HEK293 (cell line): ENCODE results near the gene MLLT1.

ENCODE experiments used
- CTCF ChIA-PET: fragments of 350-600 bp; formaldehyde crosslinking; extraction: SDS; loops from one replicate; lab custom pipeline; 2021; ENCODE audit warnings: antibody characterized with exemption; lab: Yijun Ruan, JAX
- POLR2A ChIA-PET: fragments of 300-600 bp; formaldehyde crosslinking; extraction: SDS; loops from one replicate; lab custom pipeline; 2020; ENCODE audit warnings: antibody characterized with exemption, inconsistent platforms; lab: Yijun Ruan, JAX
- H3K27ac ChIP-seq: fragments of 200-500 bp; sonication (Bioruptor generic); 2 replicates; pipeline ENCODE4 v1.5.1; 2014; ENCODE audit warnings: low read depth, low read length, control low read depth, inconsistent platforms; ENCODE audit errors: extremely low read depth
- H3K36me3 ChIP-seq, 2 experiments: fragments of 200-500 bp in 1 of 2; sonication (Bioruptor generic) in 1 of 2; 1 replicate in 1 of 2; 2 replicates in 1 of 2; pipeline ENCODE4 v1.5.1; 2014 to 2017; ENCODE audit warnings: inconsistent platforms in 2 of 2, low read length in 2 of 2; ENCODE audit not compliant: control insufficient read depth in 2 of 2, insufficient read depth in 1 of 2
- H3K4me1 ChIP-seq: fragments of 200-500 bp; sonication (Bioruptor generic); 2 replicates; pipeline ENCODE4 v1.5.1; 2014; ENCODE audit warnings: mild to moderate bottlenecking, low read length, inconsistent platforms; ENCODE audit not compliant: control insufficient read depth, insufficient read depth
- H3K4me3 ChIP-seq: 2 replicates; pipeline ENCODE4 v1.5.1; 2011; ENCODE audit warnings: low read depth, mild to moderate bottlenecking, control low read depth, low read length, moderate library complexity
- H3K9me3 ChIP-seq: fragments of 200-500 bp; sonication (Bioruptor generic); 2 replicates; pipeline ENCODE4 v1.5.1; 2014; ENCODE audit warnings: low read depth, low read length, inconsistent platforms; ENCODE audit not compliant: control insufficient read depth, insufficient read depth
- AEBP2 ChIP-seq: fragments of 450-650 bp; formaldehyde crosslinking; IDR thresholded peaks from 2 replicates; pipeline ENCODE4 v1.5.1; 2016; ENCODE audit warnings: missing biosample characterization, missing genetic modification characterization, borderline replicate concordance
- ATF2 ChIP-seq: fragments of 450-650 bp; formaldehyde crosslinking; IDR thresholded peaks from 2 replicates; pipeline ENCODE4 v1.5.1; 2016; ENCODE audit warnings: missing biosample characterization, missing genetic modification characterization, low read depth
- GFI1B ChIP-seq: fragments of 450-650 bp; formaldehyde crosslinking; IDR thresholded peaks from 2 replicates; pipeline ENCODE4 v1.5.1; 2016; ENCODE audit warnings: missing biosample characterization, missing genetic modification characterization
- GLI4 ChIP-seq: fragments of 450-650 bp; formaldehyde crosslinking; IDR thresholded peaks from 2 replicates; pipeline ENCODE4 v1.5.1; 2016; ENCODE audit warnings: missing biosample characterization, missing genetic modification characterization
- GLIS1 ChIP-seq: fragments of 450-650 bp; formaldehyde crosslinking; IDR thresholded peaks from 2 replicates; pipeline ENCODE4 v1.5.1; 2016; ENCODE audit warnings: missing biosample characterization, missing genetic modification characterization
- HIC1 ChIP-seq: fragments of 450-650 bp; formaldehyde crosslinking; IDR thresholded peaks from 2 replicates; pipeline ENCODE4 v1.5.1; 2016; ENCODE audit warnings: missing biosample characterization, missing genetic modification characterization
- KLF9 ChIP-seq: fragments of 450-650 bp; formaldehyde crosslinking; IDR thresholded peaks from 2 replicates; pipeline ENCODE4 v1.5.1; 2016; ENCODE audit warnings: missing biosample characterization, missing genetic modification characterization, low read depth
- REPIN1 ChIP-seq: fragments of 450-650 bp; formaldehyde crosslinking; IDR thresholded peaks from 2 replicates; pipeline ENCODE4 v1.5.1; 2017; ENCODE audit warnings: missing biosample characterization, missing genetic modification characterization, low read depth
- ZBTB1 ChIP-seq: fragments of 450-650 bp; formaldehyde crosslinking; IDR thresholded peaks from 2 replicates; pipeline ENCODE4 v1.5.1; 2016; ENCODE audit warnings: missing biosample characterization, missing genetic modification characterization
- ZBTB7A ChIP-seq: fragments of 450-650 bp; formaldehyde crosslinking; IDR thresholded peaks from 2 replicates; pipeline ENCODE4 v1.5.1; 2016; ENCODE audit warnings: low read depth, missing biosample characterization, missing genetic modification characterization
- ZIC2 ChIP-seq: fragments of 450-650 bp; formaldehyde crosslinking; IDR thresholded peaks from 2 replicates; pipeline ENCODE4 v1.5.1; 2016; ENCODE audit warnings: missing biosample characterization, missing genetic modification characterization
- ZNF114 ChIP-seq: fragments of 450-650 bp; formaldehyde crosslinking; IDR thresholded peaks from 2 replicates; pipeline ENCODE4 v1.5.0; 2017; ENCODE audit warnings: missing biosample characterization, missing genetic modification characterization
- ZNF138 ChIP-seq: fragments of 450-650 bp; formaldehyde crosslinking; IDR thresholded peaks from 2 replicates; pipeline ENCODE4 v1.5.1; 2016; ENCODE audit warnings: missing biosample characterization, missing genetic modification characterization, borderline replicate concordance
- ZNF16 ChIP-seq: fragments of 450-650 bp; formaldehyde crosslinking; IDR thresholded peaks from 2 replicates; pipeline ENCODE4 v1.5.1; 2016; ENCODE audit warnings: low read depth, missing biosample characterization, missing genetic modification characterization
- ZNF214 ChIP-seq: fragments of 450-650 bp; formaldehyde crosslinking; IDR thresholded peaks from 2 replicates; pipeline ENCODE4 v1.5.1; 2017; ENCODE audit warnings: missing biosample characterization, mild to moderate bottlenecking, missing genetic modification characterization, borderline replicate concordance
- ZNF248 ChIP-seq: fragments of 450-650 bp; formaldehyde crosslinking; IDR thresholded peaks from 2 replicates; pipeline ENCODE4 v1.5.1; 2017; ENCODE audit warnings: missing biosample characterization, missing genetic modification characterization
- ZNF433 ChIP-seq: fragments of 450-650 bp; formaldehyde crosslinking; IDR thresholded peaks from 2 replicates; pipeline ENCODE4 v1.5.1; 2016; ENCODE audit warnings: missing biosample characterization, missing genetic modification characterization, low read depth
- ZNF501 ChIP-seq: fragments of 450-650 bp; formaldehyde crosslinking; IDR thresholded peaks from 2 replicates; pipeline ENCODE4 v1.5.1; 2016; ENCODE audit warnings: missing biosample characterization, missing genetic modification characterization
- ZNF530 ChIP-seq: fragments of 450-650 bp; formaldehyde crosslinking; IDR thresholded peaks from 2 replicates; pipeline ENCODE4 v1.5.1; 2016; ENCODE audit warnings: low read depth, missing biosample characterization, missing genetic modification characterization
- ZNF660 ChIP-seq: fragments of 450-650 bp; IDR thresholded peaks from 2 replicates; pipeline ENCODE4 v1.5.1; 2018; ENCODE audit warnings: missing biosample characterization, mild to moderate bottlenecking, missing genetic modification characterization
- ZSCAN30 ChIP-seq: fragments of 450-650 bp; IDR thresholded peaks from 2 replicates; pipeline ENCODE4 v1.5.1; 2018; ENCODE audit warnings: missing biosample characterization, mild to moderate bottlenecking, missing genetic modification characterization, moderate library complexity

Gene MLLT1

DNA sequence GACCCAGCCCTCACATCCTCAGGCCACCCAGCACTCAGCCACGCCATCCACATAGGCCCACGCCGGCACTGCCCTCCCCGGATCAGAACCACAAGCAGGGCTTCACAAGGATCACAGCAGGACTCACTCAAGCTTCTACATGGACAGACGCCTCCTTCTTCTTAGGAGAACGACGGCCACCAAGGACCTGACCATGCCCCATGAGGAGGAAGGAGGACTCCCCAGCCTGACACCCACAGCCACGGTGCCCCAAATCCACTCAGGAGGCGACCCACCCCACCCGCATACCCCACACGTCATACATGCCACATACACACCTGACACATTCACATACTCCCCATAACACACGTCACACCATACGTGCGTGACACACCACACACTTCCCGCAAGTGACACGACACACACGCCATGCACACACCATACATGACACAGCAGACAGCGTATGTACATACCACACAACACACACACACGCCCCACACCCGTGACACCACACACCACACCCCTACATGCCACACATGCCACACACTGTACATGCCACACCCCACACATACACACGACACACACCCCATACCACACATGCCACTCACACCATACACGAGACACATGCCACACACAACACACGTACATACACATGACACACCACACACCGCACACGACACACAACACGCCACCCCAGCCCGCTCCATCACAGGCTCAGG is 50.4 kb downstream of the MLLT1 start:
- no peak overlapping the region for H3K4me3 ChIP-seq
- no peak overlapping the region for H3K27ac ChIP-seq
- no peak for TF ChIP-seq ZNF530 (tag by site-specific recombination)
- 0 out of 2 replicates have a peak, but pooled peaks have one; percentile 46 for TF ChIP-seq GLI4
- peak; percentile 25; the same call in 1 of the 2 replicates for TF ChIP-seq KLF9 (tag by site-specific recombination)
- ChIA-PET POLR2A (no interaction called here), CTCF (no interaction called here)
- no peaks in the 10 kb centered on the region for H3K9me3 ChIP-seq
- H3K36me3 ChIP-seq: peaks cover 0 to 43% of the 10 kb centered on the region in 2 experiments; a peak in 2 of 3 replicates
- no peaks in the 10 kb centered on the region for H3K4me1 ChIP-seq

GRCh38 chr19:6228551-6229215 is 51.1 kb downstream of the MLLT1 start:
- CTCF ChIA-PET: interaction anchor here (1.8 kb wide), 1 partner anchor 10 kb away, joined by 7 read pairs; no protein-coding TSS in a partner anchor
- TF ChIP-seq GFI1B (no peak), ZIC2 (tag by site-specific recombination) (peak; percentile 75)
- Histone ChIP-seq H3K4me1 (no peaks in the 10 kb centered on the region), H3K4me3 (no peak overlapping the region), H3K27ac (no peak overlapping the region), H3K36me3 (peaks cover 0 to 48% of the 10 kb centered on the region in 2 experiments; a peak in 2 of 3 replicates), H3K9me3 (no peaks in the 10 kb centered on the region)
- POLR2A ChIA-PET: no interaction called here

DNA sequence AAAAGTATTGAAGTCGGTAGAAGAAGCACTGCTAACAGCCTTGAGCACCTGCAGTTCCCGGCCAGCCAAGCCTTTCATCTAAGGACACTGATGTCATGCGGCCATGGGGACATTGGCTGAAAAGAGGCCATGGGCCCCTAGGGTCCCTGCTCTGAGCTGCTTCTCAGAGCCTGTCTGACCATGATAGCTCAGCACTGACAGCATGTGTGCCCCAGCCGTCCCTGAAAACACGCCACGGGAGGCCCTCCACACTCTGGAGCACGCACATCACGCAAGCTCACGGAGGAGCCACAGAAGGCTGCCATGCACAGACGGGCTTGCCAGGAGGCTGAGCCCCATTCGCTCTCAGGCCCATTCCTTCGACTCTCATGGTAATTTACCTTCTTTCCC is 51.8 kb downstream of the MLLT1 start:
- Histone ChIP-seq H3K9me3 (no peaks in the 10 kb centered on the region), H3K4me3 (no peak overlapping the region), H3K27ac (no peak overlapping the region)
- CTCF ChIA-PET: interaction anchor here (0.8 to 1.8 kb wide), 2 partner anchors 9 to 21 kb away, joined by 3 to 7 read pairs; no protein-coding TSS in a partner anchor
- no peak for TF ChIP-seq ZBTB1 (tag by site-specific recombination)
- TF ChIP-seq ZNF248 (tag by site-specific recombination): no peak
- no peak for TF ChIP-seq ZNF114 (tag by site-specific recombination)
- TF ChIP-seq ATF2: no peak
- TF ChIP-seq ZNF501 (tag by site-specific recombination): no peak
- no peak for TF ChIP-seq AEBP2 (tag by site-specific recombination)
- no peak for TF ChIP-seq REPIN1
- TF ChIP-seq, all 188 proteins: peak for 0
- Histone ChIP-seq H3K4me1 (no peaks in the 10 kb centered on the region), H3K36me3 (peaks cover 0 to 53% of the 10 kb centered on the region in 2 experiments; a peak in 2 of 3 replicates)
- POLR2A ChIA-PET: no interaction called here

GRCh38 chr19:6227156-6227935 is 52.4 kb downstream of the MLLT1 start:
- H3K4me3 ChIP-seq: no peak overlapping the region
- H3K27ac ChIP-seq: no peak overlapping the region
- ChIA-PET POLR2A (no interaction called here), CTCF (interaction anchor here (0.8 to 1.8 kb wide), 2 partner anchors 9 to 22 kb away, joined by 3 to 7 read pairs; no protein-coding TSS in a partner anchor)
- H3K9me3 ChIP-seq: no peaks in the 10 kb centered on the region
- no peaks in the 10 kb centered on the region for H3K4me1 ChIP-seq
- H3K36me3 ChIP-seq: peaks cover 0 to 59% of the 10 kb centered on the region in 2 experiments; a peak in 2 of 3 replicates
- TF ChIP-seq ZNF214 (tag by site-specific recombination): no peak
- TF ChIP-seq ZSCAN30 (tag by site-specific recombination): no peak
- TF ChIP-seq ZNF433: no peak
- TF ChIP-seq GLIS1 (tag by site-specific recombination): no peak
- no peak for TF ChIP-seq ZBTB7A (tag by site-specific recombination)
- no peak for TF ChIP-seq ZNF138
- no peak for TF ChIP-seq ZNF660 (tag by site-specific recombination)
- TF ChIP-seq ZNF16 (tag by site-specific recombination): no peak
- no peak for TF ChIP-seq HIC1 (tag by site-specific recombination)
- TF ChIP-seq ZNF501 (tag by site-specific recombination): no peak
